H1 (cell line): ENCODE measurements around the gene FAH. TPM values are rescaled to one million over a fixed set of nuclear protein-coding genes. Genes with fewer than 3 reads are reported as not detected.

Experiments used
- CTCF ChIA-PET: fragments of 300-600 bp; sonication (Branson Sonifier 250); formaldehyde crosslinking; loops from one replicate; lab custom pipeline; 2021; ENCODE audit not compliant: partially characterized antibody; lab: Charles Lee
- POLR2A ChIA-PET: fragments of 300-600 bp; sonication (Branson Sonifier 250); formaldehyde crosslinking; loops from one replicate; lab custom pipeline; 2021; ENCODE audit warnings: inconsistent platforms; ENCODE audit not compliant: partially characterized antibody; lab: Charles Lee
- DNase-seq, 2 experiments: peaks; one replicate each; pipeline versions ENCODE4 v3.0.0 to v3.0.0-alpha.2; 2010 to 2022; ENCODE audit warnings: low spot score in 2 of 2, low read depth in 1 of 2, mixed read lengths in 1 of 2
- FAIRE-seq: peaks from 2 replicates; lab custom pipeline; 2011; peaks lifted over from hg19 to GRCh38; lab: Jason Lieb, UNC
- H2AFZ ChIP-seq: 2 replicates; pipeline ENCODE4 v1.8.1; 2012; ENCODE audit warnings: low read length, inconsistent platforms
- H2AK5ac ChIP-seq: 2 replicates; pipeline ENCODE4 v1.6.1; 2013; ENCODE audit warnings: low read depth, low read length
- H2BK120ac ChIP-seq: replicated peaks from 2 replicates; pipeline ENCODE3; 2013; ENCODE audit warnings: low read depth, low read length, inconsistent platforms
- H2BK12ac ChIP-seq: 2 replicates; pipeline ENCODE4 v1.6.1; 2013; ENCODE audit warnings: low read depth, low read length
- H2BK15ac ChIP-seq: 2 replicates; pipeline ENCODE4 v1.6.1; 2013; ENCODE audit warnings: low read length
- H2BK20ac ChIP-seq: 2 replicates; pipeline ENCODE4 v1.6.1; 2013; ENCODE audit warnings: low read length
- H2BK5ac ChIP-seq: 2 replicates; pipeline ENCODE4 v1.6.1; 2013; ENCODE audit warnings: low read depth, low read length
- H3K14ac ChIP-seq: 2 replicates; pipeline ENCODE4 v1.6.1; 2013; ENCODE audit warnings: inconsistent platforms; ENCODE audit not compliant: insufficient read length
- H3K18ac ChIP-seq: 2 replicates; pipeline ENCODE4 v1.6.1; 2013; ENCODE audit warnings: low read length; ENCODE audit errors: extremely low read depth
- H3K23ac ChIP-seq: 2 replicates; pipeline ENCODE4 v1.6.1; 2013; ENCODE audit warnings: inconsistent platforms; ENCODE audit not compliant: insufficient read length
- H3K23me2 ChIP-seq: 2 replicates; pipeline ENCODE4 v1.6.1; 2013; ENCODE audit warnings: low read depth, low read length
- H3K27ac ChIP-seq: 2 replicates; pipeline ENCODE4 v1.6.1; 2011; ENCODE audit warnings: low read depth, low read length, inconsistent platforms
- H3K27me3 ChIP-seq, 4 experiments: replicated peaks in 1 of 4; 1 replicate in 1 of 4; 2 replicates in 3 of 4; pipeline versions ENCODE4 v1.6.1 to v1.8.1; 2011 to 2013; ENCODE audit warnings: low read length in 3 of 4, mild to moderate bottlenecking in 3 of 4, inconsistent platforms in 2 of 4, mixed read lengths in 2 of 4, moderate library complexity in 1 of 4; ENCODE audit not compliant: control insufficient read depth in 3 of 4, insufficient read depth in 3 of 4; ENCODE audit errors: extremely low read depth in 1 of 4
- H3K36me3 ChIP-seq, 4 experiments: 2 replicates each; pipeline versions ENCODE4 v1.6.1 to v1.8.1; 2011 to 2013; ENCODE audit warnings: mild to moderate bottlenecking in 4 of 4, low read length in 3 of 4, moderate library complexity in 2 of 4, control low read depth in 1 of 4, inconsistent platforms in 1 of 4; ENCODE audit not compliant: insufficient read depth in 4 of 4, control insufficient read depth in 2 of 4
- H3K4ac ChIP-seq: replicated peaks from 2 replicates; pipeline ENCODE3; 2013; ENCODE audit warnings: low read length, low read depth, mixed read lengths, inconsistent platforms; ENCODE audit not compliant: insufficient read length
- H3K4me1 ChIP-seq, 4 experiments: replicated peaks in 1 of 4; 1 replicate in 1 of 4; 2 replicates in 3 of 4; pipeline versions ENCODE4 v1.6.1 to v1.8.1; 2011 to 2013; ENCODE audit warnings: low read length in 3 of 4, inconsistent platforms in 2 of 4, mixed read lengths in 1 of 4; ENCODE audit not compliant: insufficient read depth in 4 of 4, control insufficient read depth in 3 of 4
- H3K4me2 ChIP-seq, 2 experiments: 2 replicates each; pipeline versions ENCODE4 v1.6.1 to v1.8.1; 2011 to 2013; ENCODE audit warnings: low read depth in 2 of 2, low read length in 2 of 2, control low read depth in 1 of 2, inconsistent platforms in 1 of 2, mild to moderate bottlenecking in 1 of 2; ENCODE audit not compliant: insufficient read depth in 1 of 2
- H3K4me3 ChIP-seq, 4 experiments: fragments of 200-600, 300-600 bp in 1 of 4; sonication (generic), shearing (Covaris generic), sonication (Bioruptor Twin) in 1 of 4; 2 replicates each; pipeline versions ENCODE4 v1.5.1 to v1.8.1; 2011 to 2016; ENCODE audit warnings: low read length in 4 of 4, low read depth in 3 of 4, control low read depth in 2 of 4, inconsistent platforms in 2 of 4, mild to moderate bottlenecking in 2 of 4, mixed read lengths in 1 of 4, moderate library complexity in 1 of 4; ENCODE audit not compliant: insufficient read depth in 2 of 4; ENCODE audit errors: extremely low read depth in 1 of 4
- H3K56ac ChIP-seq: replicated peaks from 2 replicates; pipeline ENCODE3; 2013; ENCODE audit warnings: low read depth, mild to moderate bottlenecking, mixed read lengths, low read length, inconsistent platforms; ENCODE audit not compliant: insufficient read length
- H3K79me1 ChIP-seq: 2 replicates; pipeline ENCODE4 v1.6.1; 2013; ENCODE audit warnings: low read depth, low read length, control low read depth
- H3K79me2 ChIP-seq, 2 experiments: 2 replicates each; pipeline versions ENCODE4 v1.6.1 to v1.8.1; 2012 to 2013; ENCODE audit warnings: low read length in 2 of 2, mild to moderate bottlenecking in 2 of 2, inconsistent platforms in 1 of 2; ENCODE audit not compliant: insufficient read depth in 2 of 2, control insufficient read depth in 1 of 2
- H3K9ac ChIP-seq, 4 experiments: replicated peaks in 1 of 4; 1 replicate in 1 of 4; 2 replicates in 3 of 4; pipeline versions ENCODE4 v1.6.1 to v1.8.1; 2011 to 2013; ENCODE audit warnings: low read depth in 3 of 4, low read length in 3 of 4, control low read depth in 2 of 4, mild to moderate bottlenecking in 2 of 4, moderate library complexity in 2 of 4, inconsistent platforms in 1 of 4; ENCODE audit errors: extremely low read depth in 1 of 4
- H3K9me3 ChIP-seq, 2 experiments: 2 replicates each; pipeline versions ENCODE4 v1.6.1 to v1.8.1; 2012 to 2013; ENCODE audit warnings: mild to moderate bottlenecking in 2 of 2, moderate library complexity in 2 of 2, control low read depth in 1 of 2, inconsistent platforms in 1 of 2, low read depth in 1 of 2, low read length in 1 of 2, mixed read lengths in 1 of 2; ENCODE audit not compliant: insufficient read depth in 2 of 2
- H4K20me1 ChIP-seq, 2 experiments: replicated peaks in 1 of 2; 2 replicates each; pipeline versions ENCODE3 to v1.8.1; 2011 to 2013; ENCODE audit warnings: inconsistent platforms in 2 of 2, low read length in 2 of 2, mild to moderate bottlenecking in 1 of 2; ENCODE audit not compliant: insufficient read depth in 2 of 2, control insufficient read depth in 1 of 2
- H4K5ac ChIP-seq: 2 replicates; pipeline ENCODE4 v1.6.1; 2013; ENCODE audit warnings: low read length, low read depth, mixed read lengths, inconsistent platforms; ENCODE audit not compliant: insufficient read length
- H4K8ac ChIP-seq: 2 replicates; pipeline ENCODE4 v1.8.0; 2013; ENCODE audit warnings: mild to moderate bottlenecking, moderate library complexity, low read length, inconsistent platforms; ENCODE audit not compliant: insufficient read depth; ENCODE audit errors: extremely low read depth
- H4K91ac ChIP-seq: replicated peaks from 2 replicates; pipeline ENCODE3; 2013; ENCODE audit warnings: low read length, mixed read lengths, inconsistent platforms; ENCODE audit not compliant: insufficient read length
- CHD1 ChIP-seq: IDR thresholded peaks from 2 replicates; pipeline ENCODE4 v1.6.1; 2012; ENCODE audit warnings: low read depth, low read length, improper control_type of control experiment
- CHD2 ChIP-seq: IDR thresholded peaks from 2 replicates; pipeline ENCODE4 v1.6.1; 2012; ENCODE audit warnings: low read length, improper control_type of control experiment
- FOSL1 ChIP-seq: IDR thresholded peaks from 2 replicates; pipeline ENCODE4 v1.6.1; 2011; ENCODE audit warnings: mild to moderate bottlenecking, low read depth, low read length, moderate library complexity; ENCODE audit not compliant: insufficient read depth
- HDAC6 ChIP-seq: IDR thresholded peaks from one replicate; pipeline ENCODE4 v1.7.1; 2012; ENCODE audit warnings: low read depth, mild to moderate bottlenecking, inconsistent platforms, low read length, moderate library complexity
- KDM5A ChIP-seq: fragments of 200-600 bp; IDR thresholded peaks from 2 replicates; pipeline ENCODE4 v1.7.1; 2012; ENCODE audit warnings: mild to moderate bottlenecking, low read length, inconsistent platforms, mixed read lengths
- MAFK ChIP-seq: IDR thresholded peaks from 2 replicates; pipeline ENCODE4 v1.6.1; 2012; ENCODE audit warnings: low read depth, mild to moderate bottlenecking, improper control_type of control experiment, low read length
- PHF8 ChIP-seq: fragments of 200-600 bp; sonication (generic); conservative IDR thresholded peaks from 2 replicates; pipeline ENCODE4 v1.7.1; 2012; ENCODE audit warnings: low read depth, mild to moderate bottlenecking, inconsistent platforms, low read length, moderate library complexity
- RAD21 ChIP-seq, 2 experiments: IDR thresholded peaks in 1 of 2; conservative IDR thresholded peaks in 1 of 2; 2 replicates each; pipeline ENCODE4 v1.6.1; 2011; ENCODE audit warnings: low read depth in 2 of 2, low read length in 2 of 2, improper control_type of control experiment in 1 of 2, inconsistent platforms in 1 of 2, mild to moderate bottlenecking in 1 of 2, moderate library complexity in 1 of 2
- RBBP5 ChIP-seq: IDR thresholded peaks from 2 replicates; pipeline ENCODE4 v1.7.1; 2012; ENCODE audit warnings: low read depth, mild to moderate bottlenecking, inconsistent platforms, low read length, moderate library complexity, borderline replicate concordance
- RNF2 ChIP-seq: fragments of 200-900, 300-1000 bp; sonication (generic); IDR thresholded peaks from 2 replicates; pipeline ENCODE4 v1.7.1; 2016; ENCODE audit warnings: borderline replicate concordance, low read depth, mild to moderate bottlenecking, antibody characterized with exemption, low read length; ENCODE audit not compliant: poor library complexity, severe bottlenecking; ENCODE audit errors: missing control alignments
- SIN3A ChIP-seq, 2 experiments: IDR thresholded peaks in 1 of 2; conservative IDR thresholded peaks in 1 of 2; 2 replicates each; pipeline ENCODE4 v1.6.1; 2011 to 2012; ENCODE audit warnings: low read length in 2 of 2, improper control_type of control experiment in 1 of 2, low read depth in 1 of 2, mild to moderate bottlenecking in 1 of 2
- SP2 ChIP-seq: IDR thresholded peaks from 2 replicates; pipeline ENCODE4 v1.6.1; 2012; ENCODE audit warnings: mild to moderate bottlenecking, low read length, inconsistent platforms
- TEAD4 ChIP-seq: IDR thresholded peaks from 2 replicates; pipeline ENCODE4 v1.6.1; 2012; ENCODE audit warnings: low read depth, low read length, inconsistent platforms, mixed read lengths
- YY1 ChIP-seq: IDR thresholded peaks from 2 replicates; pipeline ENCODE4 v1.6.1; 2011; ENCODE audit warnings: low read depth, mild to moderate bottlenecking, low read length
- WGBS, 2 experiments: shearing (Covaris generic) in 1 of 2; methylation state at CpG; one replicate each; pipeline versions ENCODE4 v1.1.6 to v1.1.7; 2013 to 2015; ENCODE audit warnings: low lambda C conversion rate in 2 of 2, mixed read lengths in 2 of 2, inconsistent platforms in 1 of 2, low coverage in 1 of 2, missing lambda C conversion rate in 1 of 2; ENCODE audit not compliant: insufficient replicate concordance in 2 of 2, insufficient coverage in 1 of 2, insufficient read length in 1 of 2; ENCODE audit errors: extremely low coverage in 1 of 2, missing lambda C conversion rate in 1 of 2; 5-methylcytosine and 5-hydroxymethylcytosine counted together
- polyA plus RNA-seq, 7 experiments: library from polyadenylated mRNA; depleted of rRNA in 3 of 7; stranded (reverse) in 5 of 7; unstranded in 2 of 7; fragments of >200 nt in 5 of 7; fragments of 200-250 nt in 2 of 7; gene quantifications; 1 replicate in 5 of 7; 2 replicates in 1 of 7; 4 replicates in 1 of 7; pipeline versions ENCODE4 v1.2.1 to v1.2.3, GENCODE V29; 2011 to 2013; ENCODE audit warnings: missing spikeins in 2 of 7, mixed read lengths in 2 of 7
- total RNA-seq: library from RNA; stranded (reverse); fragmentation: NEBNext Ultra II Directional; extraction: Animal tissue kit (Norgen Biotek cat#: 25700); gene quantifications from 2 replicates; pipeline ENCODE4 v1.2.1, GENCODE V29; 2021

The FAH gene
- total and polyA plus RNA-seq, 2 of the 8 experiments (the other 6 are each of a cell fraction or from before 2014, with no cell fraction given) = 20.0 to 21.7 TPM

DNA sequence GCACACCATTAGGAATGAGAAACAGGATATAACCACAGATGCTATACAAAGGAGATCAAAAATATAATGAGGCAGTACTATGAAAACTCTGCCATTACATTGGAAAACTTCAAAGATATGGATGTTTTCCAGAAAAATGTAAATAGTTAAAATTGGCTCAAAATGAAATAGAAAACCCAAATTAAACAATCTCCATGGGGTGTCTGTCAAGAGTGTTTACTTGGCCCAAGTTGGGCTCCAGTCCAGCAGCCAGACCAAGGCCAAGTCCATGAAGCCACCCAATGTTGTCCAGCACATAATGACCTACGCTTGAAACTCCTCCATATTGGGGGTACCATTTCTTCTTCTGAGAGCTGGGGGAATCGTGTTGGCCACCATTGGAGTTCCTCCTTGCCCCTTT, 62.1 kb downstream of the FAH start:
- no peak overlapping the region for H3K23ac ChIP-seq
- H3K18ac ChIP-seq = no peak overlapping the region
- no peak overlapping the region for H2AFZ ChIP-seq
- H2BK20ac ChIP-seq = no peak overlapping the region
- ChIA-PET POLR2A (no interaction called here), CTCF (interaction anchor here (1.0 kb wide), 1 partner anchor 28 kb away, joined by 3 read pairs; no protein-coding TSS in a partner anchor)
- TF ChIP-seq RBBP5 (no peak), HDAC6 (no peak), KDM5A (no peak), SP2 (no peak), PHF8 (no peak), YY1 (no peak), RNF2 (no peak), SIN3A (conservative IDR thresholded peaks at IDR 0.05 in 1 of 2, IDR thresholded peaks at IDR 0.05 in 1 of 2; ENCODE audit: low read depth in 1 of 2, low read length in 2 of 2) (no peak), CHD1 (no peak), FOSL1 (no peak), RAD21 (IDR thresholded peaks at IDR 0.05 in 1 of 2, conservative IDR thresholded peaks at IDR 0.05 in 1 of 2; ENCODE audit: low read depth in 2 of 2, low read length in 2 of 2) (no peak), CHD2 (no peak), TEAD4 (no peak), MAFK (no peak)
- FAIRE-seq (no peak), DNase-seq (no peak)
- H4K20me1 ChIP-seq = no peaks in the 10 kb centered on the region
- no peak overlapping the region for H2AK5ac ChIP-seq
- H3K9ac ChIP-seq = no peak overlapping the region
- no peak overlapping the region for H2BK15ac ChIP-seq
- no peaks in the 10 kb centered on the region for H3K27me3 ChIP-seq
- H3K4me3 ChIP-seq = no peak overlapping the region
- H3K14ac ChIP-seq = no peak overlapping the region
- H3K4me2 ChIP-seq = no peak overlapping the region
- H4K91ac ChIP-seq = no peak overlapping the region
- H2BK5ac ChIP-seq = no peak overlapping the region
- no peak overlapping the region for H3K4ac ChIP-seq
- H3K36me3 ChIP-seq = no peaks in the 10 kb centered on the region
- H3K79me2 ChIP-seq = no peaks in the 10 kb centered on the region
- H4K5ac ChIP-seq = no peak overlapping the region
- 92% methylated on average over 2 of the region's 2 CpGs; no CpG with 5 or more reads in 1 of the 2 experiments for WGBS, 2 experiments
- H3K23me2 ChIP-seq = no peaks in the 10 kb centered on the region
- no peaks in the 10 kb centered on the region for H3K79me1 ChIP-seq
- no peak overlapping the region for H3K56ac ChIP-seq
- no peak overlapping the region for H2BK120ac ChIP-seq
- no peaks in the 10 kb centered on the region for H3K4me1 ChIP-seq
- H3K9me3 ChIP-seq = no peaks in the 10 kb centered on the region
- no peak overlapping the region for H2BK12ac ChIP-seq
- no peak overlapping the region for H4K8ac ChIP-seq
- no peak overlapping the region for H3K27ac ChIP-seq
